H9 (cell line): ENCODE results near the gene NMT1. TPM values are rescaled to one million over a fixed set of nuclear protein-coding genes. Genes with fewer than 3 reads are reported as not detected.
A peak's percentile ranks its signal among the peaks of the same experiment; 100 is the strongest.

Source experiments
- DNase-seq: peaks from one replicate; pipeline ENCODE4 v3.0.0-alpha.2; 2017
- H2AFZ ChIP-seq: one replicate; pipeline ENCODE4 v1.6.1; 2013; ENCODE audit warnings: mild to moderate bottlenecking, low read length, control low read depth, moderate library complexity
- H2AK5ac ChIP-seq: 2 replicates; pipeline ENCODE4 v1.6.1; 2013; ENCODE audit warnings: low read length, control low read depth, mixed read lengths; ENCODE audit not compliant: insufficient read length
- H2BK120ac ChIP-seq: one replicate; pipeline ENCODE4 v1.6.1; 2013; ENCODE audit warnings: low read depth, mild to moderate bottlenecking, low read length, control low read depth, inconsistent platforms; ENCODE audit not compliant: poor library complexity, severe bottlenecking
- H2BK12ac ChIP-seq: 2 replicates; pipeline ENCODE4 v1.6.1; 2013; ENCODE audit warnings: low read length, control low read depth, mixed read lengths, low read depth; ENCODE audit not compliant: insufficient read length
- H2BK15ac ChIP-seq: 2 replicates; pipeline ENCODE4 v1.6.1; 2013; ENCODE audit warnings: low read depth, low read length, control low read depth
- H2BK20ac ChIP-seq: one replicate; pipeline ENCODE4 v1.6.1; 2013; ENCODE audit warnings: low read depth, mild to moderate bottlenecking, low read length, control low read depth, inconsistent platforms; ENCODE audit not compliant: poor library complexity, severe bottlenecking
- H2BK5ac ChIP-seq: 2 replicates; pipeline ENCODE4 v1.6.1; 2013; ENCODE audit warnings: low read length, control low read depth, mixed read lengths; ENCODE audit not compliant: insufficient read length
- H3K14ac ChIP-seq: 2 replicates; pipeline ENCODE4 v1.6.1; 2013; ENCODE audit warnings: low read length, control low read depth; ENCODE audit not compliant: insufficient read depth
- H3K18ac ChIP-seq: 2 replicates; pipeline ENCODE4 v1.6.1; 2013; ENCODE audit warnings: low read depth, mild to moderate bottlenecking, mixed read lengths, low read length, control low read depth; ENCODE audit not compliant: insufficient read length
- H3K23ac ChIP-seq: 2 replicates; pipeline ENCODE4 v1.6.1; 2013; ENCODE audit warnings: low read length, control low read depth, mixed read lengths, low read depth; ENCODE audit not compliant: insufficient read length
- H3K23me2 ChIP-seq: 2 replicates; pipeline ENCODE4 v1.6.1; 2013; ENCODE audit warnings: low read depth, mild to moderate bottlenecking, mixed read lengths, low read length, control low read depth; ENCODE audit not compliant: insufficient read length, poor library complexity, severe bottlenecking
- H3K27ac ChIP-seq: 2 replicates; pipeline ENCODE4 v1.5.1; 2013; ENCODE audit warnings: low read length, control low read depth, mixed read lengths, low read depth; ENCODE audit not compliant: insufficient read length
- H3K27me3 ChIP-seq: 2 replicates; pipeline ENCODE4 v1.6.1; 2013; ENCODE audit warnings: low read length, control low read depth, inconsistent platforms; ENCODE audit not compliant: insufficient read depth
- H3K4ac ChIP-seq: 2 replicates; pipeline ENCODE4 v1.6.1; 2013; ENCODE audit warnings: low read depth, mild to moderate bottlenecking, control low read depth, inconsistent platforms, low read length, moderate library complexity
- H3K4me1 ChIP-seq: 2 replicates; pipeline ENCODE4 v1.6.1; 2013; ENCODE audit warnings: low read length, control low read depth, inconsistent platforms; ENCODE audit not compliant: insufficient read depth
- H3K4me2 ChIP-seq: 2 replicates; pipeline ENCODE4 v1.6.1; 2013; ENCODE audit warnings: low read length, control low read depth, mixed read lengths; ENCODE audit not compliant: insufficient read length, insufficient read depth
- H3K56ac ChIP-seq: 2 replicates; pipeline ENCODE4 v1.6.1; 2013; ENCODE audit warnings: low read depth, mild to moderate bottlenecking, mixed read lengths, low read length, control low read depth; ENCODE audit not compliant: insufficient read length
- H3K79me1 ChIP-seq: 2 replicates; pipeline ENCODE4 v1.6.1; 2013; ENCODE audit warnings: low read depth, mild to moderate bottlenecking, moderate library complexity, low read length, control low read depth, inconsistent platforms; ENCODE audit not compliant: insufficient read depth, poor library complexity, severe bottlenecking
- H3K79me2 ChIP-seq: 2 replicates; pipeline ENCODE4 v1.6.1; 2013; ENCODE audit warnings: low read length, control low read depth, inconsistent platforms; ENCODE audit not compliant: insufficient read depth
- H3K9ac ChIP-seq: 2 replicates; pipeline ENCODE4 v1.6.1; 2013; ENCODE audit warnings: low read length, control low read depth, mixed read lengths; ENCODE audit not compliant: insufficient read length; ENCODE audit errors: extremely low read depth
- H3K9me3 ChIP-seq: one replicate; pipeline ENCODE4 v1.6.1; 2013; ENCODE audit warnings: low read depth, low read length, inconsistent platforms; ENCODE audit not compliant: control insufficient read depth
- H3T11ph ChIP-seq: one replicate; pipeline ENCODE4 v1.6.1; 2013; ENCODE audit warnings: mild to moderate bottlenecking, low read length, control low read depth, inconsistent platforms
- H4K20me1 ChIP-seq: one replicate; pipeline ENCODE4 v1.6.1; 2013; ENCODE audit not compliant: control insufficient read depth, insufficient read length, insufficient read depth
- H4K5ac ChIP-seq: 2 replicates; pipeline ENCODE4 v1.6.1; 2013; ENCODE audit warnings: low read depth, mild to moderate bottlenecking, mixed read lengths, low read length, control low read depth; ENCODE audit not compliant: insufficient read length
- H4K8ac ChIP-seq: replicated peaks from 2 replicates; pipeline ENCODE4 v1.6.1; 2013; ENCODE audit warnings: low read length, control low read depth, mixed read lengths, low read depth; ENCODE audit not compliant: insufficient read length
- H4K91ac ChIP-seq: 2 replicates; pipeline ENCODE4 v1.6.1; 2013; ENCODE audit warnings: low read depth, mild to moderate bottlenecking, moderate library complexity, mixed read lengths, low read length, control low read depth; ENCODE audit not compliant: insufficient read length
- H3K27ac Mint-ChIP-seq, 3 experiments: 2 replicates in 2 of 3; 3 replicates in 1 of 3; pipeline ENCODE4 v1.8.0; 2020 to 2021; ENCODE audit warnings: mixed read lengths in 3 of 3, mild to moderate bottlenecking in 1 of 3, moderate library complexity in 1 of 3
- H3K27me3 Mint-ChIP-seq: 2 replicates; pipeline ENCODE4 v1.8.0; 2021; ENCODE audit warnings: low read depth, mild to moderate bottlenecking, moderate library complexity, mixed read lengths
- H3K36me3 Mint-ChIP-seq, 3 experiments: 2 replicates in 2 of 3; 3 replicates in 1 of 3; pipeline ENCODE4 v1.8.0; 2020 to 2021; ENCODE audit warnings: low read depth in 3 of 3, mixed read lengths in 3 of 3; ENCODE audit not compliant: insufficient read depth in 1 of 3
- H3K4me1 Mint-ChIP-seq, 2 experiments: 2 replicates each; pipeline ENCODE4 v1.8.0; 2020; ENCODE audit warnings: mixed read lengths in 2 of 2
- H3K4me3 Mint-ChIP-seq, 2 experiments: 2 replicates in 1 of 2; 3 replicates in 1 of 2; pipeline ENCODE4 v1.8.0; 2020 to 2021; ENCODE audit warnings: mild to moderate bottlenecking in 2 of 2, mixed read lengths in 2 of 2, moderate library complexity in 1 of 2
- H3K9me3 Mint-ChIP-seq, 2 experiments: 2 replicates in 1 of 2; 3 replicates in 1 of 2; pipeline ENCODE4 v1.8.0; 2020; ENCODE audit warnings: mild to moderate bottlenecking in 2 of 2, mixed read lengths in 2 of 2, moderate library complexity in 1 of 2
- CTCF ChIP-seq: fragments of 200-600 bp; sonication (generic); conservative IDR thresholded peaks from 3 replicates; pipeline ENCODE4 v1.8.0; 2021; ENCODE audit warnings: antibody characterized with exemption, mild to moderate bottlenecking
- WGBS: extraction: QIAGEN DNeasy Blood & Tissue Kit; methylation state at CpG from one replicate; pipeline ENCODE4 v1.1.7; 2013; ENCODE audit warnings: missing lambda C conversion rate, low lambda C conversion rate, mixed read lengths; ENCODE audit not compliant: insufficient read length; ENCODE audit errors: extremely low coverage; 5-methylcytosine and 5-hydroxymethylcytosine counted together
- total RNA-seq: library from RNA; stranded (reverse); gene quantifications from 2 replicates; pipeline ENCODE4 v1.2.1, GENCODE V29; 2021

NMT1 gene
- total RNA-seq, 1 experiment from 2014 or later = 150 TPM

GRCh38 chr17:45138911-45139532 is 77.9 kb downstream of the NMT1 start:
- H4K8ac ChIP-seq = no peak overlapping the region
- no peak overlapping the region for H3K18ac ChIP-seq
- no peaks in the 10 kb centered on the region for H3K79me2 ChIP-seq
- H2BK120ac ChIP-seq = no peak overlapping the region
- H3K9ac ChIP-seq = no peak overlapping the region
- no peak overlapping the region for H2BK5ac ChIP-seq
- no peaks in the 10 kb centered on the region for H3K27me3 ChIP-seq
- peaks cover 12% of the 10 kb centered on the region for H3K23me2 ChIP-seq
- H3K4ac ChIP-seq = no peak overlapping the region
- H3K4me2 ChIP-seq = no peak overlapping the region
- no peak overlapping the region for H3K23ac ChIP-seq
- H3K79me1 ChIP-seq = no peaks in the 10 kb centered on the region
- no CpG with 5 or more reads among the region's 14 CpGs for WGBS
- H3K27ac ChIP-seq = no peak overlapping the region
- no peak overlapping the region for H2AFZ ChIP-seq
- no peak overlapping the region for H3K27ac Mint-ChIP-seq
- H2BK20ac ChIP-seq = no peak overlapping the region
- TF ChIP-seq CTCF = no peak
- H3K4me3 Mint-ChIP-seq = no peak overlapping the region
- no peaks in the 10 kb centered on the region for H3K9me3 ChIP-seq
- H3K27me3 Mint-ChIP-seq = peaks cover 3% of the 10 kb centered on the region; the same call in 1 of the 2 replicates
- H3K4me1 ChIP-seq = no peaks in the 10 kb centered on the region
- peak; percentile 41 for DNase-seq
- H3K4me1 Mint-ChIP-seq = peaks cover 17 to 28% of the 10 kb centered on the region in 2 experiments
- H3T11ph ChIP-seq = no peak overlapping the region
- no peak overlapping the region for H3K14ac ChIP-seq
- H3K36me3 Mint-ChIP-seq = peaks cover 3 to 6% (median 4%) of the 10 kb centered on the region in 3 experiments; a peak in 5 of 7 replicates
- H2BK15ac ChIP-seq = no peak overlapping the region
- no peak overlapping the region for H4K91ac ChIP-seq
- no peaks in the 10 kb centered on the region for H4K20me1 ChIP-seq
- H2BK12ac ChIP-seq = no peak overlapping the region
- no peak overlapping the region for H3K56ac ChIP-seq
- H3K9me3 Mint-ChIP-seq = peaks cover 2 to 3% of the 10 kb centered on the region in 2 experiments; a peak in 4 of 5 replicates
- H4K5ac ChIP-seq = no peak overlapping the region
- no peak overlapping the region for H2AK5ac ChIP-seq
